ENCODE measurements around the gene TAF13. TPM values are rescaled to one million over a fixed set of nuclear protein-coding genes. Genes with fewer than 3 reads are reported as not detected.
"Not testable (repeated sequence)": the region's sequence is repeated elsewhere in the genome, so short reads cannot be mapped to it uniquely, and the experiment has no call there.

TAF13 gene
- total RNA-seq, 2 experiments from 2014 or later: 24.5 to 24.6 TPM

GRCh38 chr1:109045595-109045994 lies 30.2 kb downstream of the TAF13 start:
- CTCF ChIA-PET: no interaction called here
- no peak overlapping the region for H3K4me3 Mint-ChIP-seq
- no peaks in the 10 kb centered on the region for H3K36me3 Mint-ChIP-seq (ENCODE audit: low read depth)
- H3K27me3 Mint-ChIP-seq (ENCODE audit: low read depth): peaks cover 18% of the 10 kb centered on the region
- ATAC-seq (no peak), DNase-seq (no peak)
- peaks cover 10% of the 10 kb centered on the region for H3K4me1 Mint-ChIP-seq (ENCODE audit: low read depth)
- POLR2A ChIA-PET: no interaction called here
- H3K9me3 Mint-ChIP-seq (ENCODE audit: insufficient read depth): no peaks in the 10 kb centered on the region
- no peak overlapping the region for H3K27ac Mint-ChIP-seq

GRCh38 chr1:109041621-109042468 lies 34.0 kb downstream of the TAF13 start, which contains the start of gene WDR47:
Gene WDR47, minus strand, starts transcription at chr1:109042102. Its CDS starts 18,590 bp downstream, at chr1:109023512.
- ATAC-seq (peak; percentile 98), DNase-seq (peak; percentile 97)
- Mint-ChIP-seq H3K9me3 (ENCODE audit: insufficient read depth) (no peaks in the 10 kb centered on the region), H3K4me1 (ENCODE audit: low read depth) (peaks cover 20% of the 10 kb centered on the region), H3K36me3 (ENCODE audit: low read depth) (no peaks in the 10 kb centered on the region), H3K27me3 (ENCODE audit: low read depth) (peaks cover 9% of the 10 kb centered on the region), H3K27ac (peak within 1 kb of the TSS; percentile 89), H3K4me3 (peak within 1 kb of the TSS; percentile 87)
- ChIA-PET POLR2A (interaction anchor here (0.6 to 1.5 kb wide), 6 partner anchors 28 to 350 kb away, joined by 3 to 7 read pairs (median 5); partner anchors contain the start of genes CLCC1, PRPF38B, TAF13 and TMEM167B), CTCF (interaction anchor here (0.7 to 1.9 kb wide), 7 partner anchors 50 to 213 kb away, joined by 3 to 10 read pairs (median 4); a partner anchor contains a TSS)

GRCh38 chr1:109040989-109041620 lies 34.7 kb downstream of the TAF13 start:
- Mint-ChIP-seq H3K4me1 (ENCODE audit: low read depth) (peaks cover 20% of the 10 kb centered on the region), H3K9me3 (ENCODE audit: insufficient read depth) (no peaks in the 10 kb centered on the region), H3K27ac (peak overlapping the region; percentile 89), H3K4me3 (peak overlapping the region; percentile 87), H3K27me3 (ENCODE audit: low read depth) (peaks cover 6% of the 10 kb centered on the region), H3K36me3 (ENCODE audit: low read depth) (no peaks in the 10 kb centered on the region)
- CTCF ChIA-PET: interaction anchor here (1.0 to 1.9 kb wide), 2 partner anchors 59 to 71 kb away, joined by 3 to 10 read pairs; a partner anchor contains a TSS
- POLR2A ChIA-PET: interaction anchor here (1.3 kb wide), 1 partner anchor 50 kb away, joined by 5 read pairs; the partner anchor contains the start of gene TMEM167B
- ATAC-seq (peak; percentile 31), DNase-seq (peak; percentile 52)

GRCh38 chr1:109040627-109040988 lies 35.2 kb downstream of the TAF13 start:
- Mint-ChIP-seq H3K4me1 (ENCODE audit: low read depth) (peaks cover 20% of the 10 kb centered on the region), H3K27ac (peak overlapping the region; percentile 89), H3K27me3 (ENCODE audit: low read depth) (peaks cover 5% of the 10 kb centered on the region), H3K9me3 (ENCODE audit: insufficient read depth) (no peaks in the 10 kb centered on the region), H3K4me3 (peak overlapping the region; percentile 87), H3K36me3 (ENCODE audit: low read depth) (no peaks in the 10 kb centered on the region)
- no peak for DNase-seq
- ChIA-PET CTCF (interaction anchor here (1.0 kb wide), 1 partner anchor 72 kb away, joined by 3 read pairs; a partner anchor contains a TSS), POLR2A (no interaction called here)
- ATAC-seq: no peak

- Mint-ChIP-seq H3K4me3 (no peak overlapping the region), H3K9me3 (ENCODE audit: insufficient read depth) (no peaks in the 10 kb centered on the region), H3K27me3 (ENCODE audit: low read depth) (no peaks in the 10 kb centered on the region), H3K4me1 (ENCODE audit: low read depth) (peaks cover 3% of the 10 kb centered on the region), H3K36me3 (ENCODE audit: low read depth) (no peaks in the 10 kb centered on the region), H3K27ac (no peak overlapping the region)
- CTCF ChIA-PET: no interaction called here
- POLR2A ChIA-PET: no interaction called here
- no peak for DNase-seq
- no peak for ATAC-seq
Observed at GRCh38 chr1:109034382-109034781, 41.4 kb downstream of the TAF13 start.

GRCh38 chr1:109029493-109029892 lies 46.3 kb downstream of the TAF13 start:
- CTCF ChIA-PET: interaction anchor here (0.6 to 2.2 kb wide), 4 partner anchors 16 to 286 kb away, joined by 3 to 7 read pairs (median 4); no protein-coding TSS in a partner anchor
- H3K36me3 Mint-ChIP-seq (ENCODE audit: low read depth); H3K4me1 Mint-ChIP-seq (ENCODE audit: low read depth); ATAC-seq; POLR2A ChIA-PET; H3K4me3 Mint-ChIP-seq; H3K27me3 Mint-ChIP-seq (ENCODE audit: low read depth); H3K9me3 Mint-ChIP-seq (ENCODE audit: insufficient read depth); H3K27ac Mint-ChIP-seq; DNase-seq: not testable (repeated sequence)

- Mint-ChIP-seq H3K9me3 (ENCODE audit: insufficient read depth) (no peaks in the 10 kb centered on the region), H3K4me3 (no peak overlapping the region), H3K27me3 (ENCODE audit: low read depth) (no peaks in the 10 kb centered on the region), H3K27ac (no peak overlapping the region), H3K4me1 (ENCODE audit: low read depth) (no peaks in the 10 kb centered on the region), H3K36me3 (ENCODE audit: low read depth) (no peaks in the 10 kb centered on the region)
- POLR2A ChIA-PET: interaction anchor here (0.7 kb wide), 2 partner anchors 21 to 197 kb away, joined by 3 read pairs; no protein-coding TSS in a partner anchor
- CTCF ChIA-PET: interaction anchor here (0.7 to 2.2 kb wide), 13 partner anchors 9 to 166 kb away, joined by 3 to 7 read pairs (median 4); partner anchors contain the start of genes TAF13 and TMEM167B
- ATAC-seq: no peak
- no peak for DNase-seq
Observed at GRCh38 chr1:109027841-109028240, 48.0 kb downstream of the TAF13 start.

- CTCF ChIA-PET: interaction anchor here (2.1 kb wide), 1 partner anchor 12 kb away, joined by 5 read pairs; no protein-coding TSS in a partner anchor
- ATAC-seq: no peak
- H3K4me3 Mint-ChIP-seq: no peak overlapping the region
- H3K27me3 Mint-ChIP-seq (ENCODE audit: low read depth): no peaks in the 10 kb centered on the region
- no peaks in the 10 kb centered on the region for H3K9me3 Mint-ChIP-seq (ENCODE audit: insufficient read depth)
- H3K27ac Mint-ChIP-seq: no peak overlapping the region
- peaks cover 2% of the 10 kb centered on the region for H3K36me3 Mint-ChIP-seq (ENCODE audit: low read depth)
- H3K4me1 Mint-ChIP-seq (ENCODE audit: low read depth): no peaks in the 10 kb centered on the region
- POLR2A ChIA-PET: no interaction called here
- no peak for DNase-seq
Observed at GRCh38 chr1:109025694-109026093, 50.1 kb downstream of the TAF13 start.

GRCh38 chr1:109024646-109025045 lies 51.2 kb downstream of the TAF13 start:
- CTCF ChIA-PET: interaction anchor here (2.1 kb wide), 1 partner anchor 13 kb away, joined by 5 read pairs; no protein-coding TSS in a partner anchor
- DNase-seq (no peak), ATAC-seq (no peak)
- POLR2A ChIA-PET: no interaction called here
- Mint-ChIP-seq H3K4me3 (no peak overlapping the region), H3K9me3 (ENCODE audit: insufficient read depth) (no peaks in the 10 kb centered on the region), H3K27ac (no peak overlapping the region), H3K27me3 (ENCODE audit: low read depth) (no peaks in the 10 kb centered on the region), H3K36me3 (ENCODE audit: low read depth) (peaks cover 3% of the 10 kb centered on the region), H3K4me1 (ENCODE audit: low read depth) (no peaks in the 10 kb centered on the region)

GRCh38 chr1:109020693-109021257 lies 55.0 kb downstream of the TAF13 start:
- ATAC-seq: no peak
- H3K9me3 Mint-ChIP-seq (ENCODE audit: insufficient read depth): no peaks in the 10 kb centered on the region
- H3K27me3 Mint-ChIP-seq (ENCODE audit: low read depth): no peaks in the 10 kb centered on the region
- POLR2A ChIA-PET: interaction anchor here (1.1 kb wide), 1 partner anchor 91 kb away, joined by 5 read pairs; no protein-coding TSS in a partner anchor
- H3K36me3 Mint-ChIP-seq (ENCODE audit: low read depth): peaks cover 21% of the 10 kb centered on the region
- DNase-seq: no peak
- H3K4me3 Mint-ChIP-seq: no peak overlapping the region
- CTCF ChIA-PET: interaction anchor here (1.1 kb wide), 1 partner anchor 14 kb away, joined by 3 read pairs; no protein-coding TSS in a partner anchor
- no peaks in the 10 kb centered on the region for H3K4me1 Mint-ChIP-seq (ENCODE audit: low read depth)
- H3K27ac Mint-ChIP-seq: no peak overlapping the region

- H3K27ac Mint-ChIP-seq; H3K27me3 Mint-ChIP-seq (ENCODE audit: low read depth); H3K4me1 Mint-ChIP-seq (ENCODE audit: low read depth); DNase-seq; H3K9me3 Mint-ChIP-seq (ENCODE audit: insufficient read depth); ATAC-seq; POLR2A ChIA-PET; H3K4me3 Mint-ChIP-seq: not testable (repeated sequence)
- CTCF ChIA-PET: interaction anchor here (1.4 to 1.7 kb wide), 3 partner anchors 9 to 94 kb away, joined by 4 to 5 read pairs (median 4); no protein-coding TSS in a partner anchor
- H3K36me3 Mint-ChIP-seq (ENCODE audit: low read depth): peaks cover 25% of the 10 kb centered on the region
Observed at GRCh38 chr1:109017719-109018118, 58.1 kb downstream of the TAF13 start.

Data from activated CD8-positive, alpha-beta T cell treated with anti-CD3 and anti-CD28 coated beads, Interleukin-2, amount 10 ng/mL, durations not matched to agents 7 days and 5 days (primary cell).